ENCODE results near the gene NCKAP1.

DNA sequence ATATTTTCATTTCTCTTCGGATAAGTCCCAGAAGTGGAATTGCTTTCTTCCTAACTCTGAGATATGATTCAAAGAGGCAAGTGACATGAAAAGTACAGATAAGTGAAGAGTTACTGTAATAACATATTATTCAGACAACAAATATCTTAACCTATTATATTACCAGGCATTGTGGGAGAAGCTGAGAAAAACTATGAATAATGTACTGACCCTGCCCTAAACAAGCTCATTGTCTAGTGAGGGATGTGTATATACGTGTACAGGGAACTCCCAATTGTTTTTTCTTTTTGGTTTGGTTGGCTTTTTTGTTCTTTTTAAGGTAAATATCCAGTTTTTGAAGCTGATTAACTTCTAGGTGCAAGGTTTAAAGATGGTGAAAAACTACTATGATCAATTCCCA, 26.5 kb downstream of the NCKAP1 start:
- no peak for TF ChIP-seq TAF1 (IDR thresholded peaks at IDR 0.05; ENCODE audit: borderline replicate concordance, low read depth, low read length)
- TF ChIP-seq RAD21 (IDR thresholded peaks at IDR 0.05; ENCODE audit: low read length), result no peak
- TF ChIP-seq, protein P1, sequence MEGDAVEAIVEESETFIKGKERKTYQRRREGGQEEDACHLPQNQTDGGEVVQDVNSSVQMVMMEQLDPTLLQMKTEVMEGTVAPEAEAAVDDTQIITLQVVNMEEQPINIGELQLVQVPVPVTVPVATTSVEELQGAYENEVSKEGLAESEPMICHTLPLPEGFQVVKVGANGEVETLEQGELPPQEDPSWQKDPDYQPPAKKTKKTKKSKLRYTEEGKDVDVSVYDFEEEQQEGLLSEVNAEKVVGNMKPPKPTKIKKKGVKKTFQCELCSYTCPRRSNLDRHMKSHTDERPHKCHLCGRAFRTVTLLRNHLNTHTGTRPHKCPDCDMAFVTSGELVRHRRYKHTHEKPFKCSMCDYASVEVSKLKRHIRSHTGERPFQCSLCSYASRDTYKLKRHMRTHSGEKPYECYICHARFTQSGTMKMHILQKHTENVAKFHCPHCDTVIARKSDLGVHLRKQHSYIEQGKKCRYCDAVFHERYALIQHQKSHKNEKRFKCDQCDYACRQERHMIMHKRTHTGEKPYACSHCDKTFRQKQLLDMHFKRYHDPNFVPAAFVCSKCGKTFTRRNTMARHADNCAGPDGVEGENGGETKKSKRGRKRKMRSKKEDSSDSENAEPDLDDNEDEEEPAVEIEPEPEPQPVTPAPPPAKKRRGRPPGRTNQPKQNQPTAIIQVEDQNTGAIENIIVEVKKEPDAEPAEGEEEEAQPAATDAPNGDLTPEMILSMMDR (IDR thresholded peaks at IDR 0.05), result no peak
- TF ChIP-seq SIN3A (IDR thresholded peaks at IDR 0.05; ENCODE audit: borderline replicate concordance, low read depth, low read length), result no peak
- no peak for TF ChIP-seq RXRA (IDR thresholded peaks at IDR 0.05; ENCODE audit: borderline replicate concordance, low read depth)
- TF ChIP-seq YY1 (IDR thresholded peaks at IDR 0.05; ENCODE audit: low read depth), result no peak
- TF ChIP-seq, protein P2, sequence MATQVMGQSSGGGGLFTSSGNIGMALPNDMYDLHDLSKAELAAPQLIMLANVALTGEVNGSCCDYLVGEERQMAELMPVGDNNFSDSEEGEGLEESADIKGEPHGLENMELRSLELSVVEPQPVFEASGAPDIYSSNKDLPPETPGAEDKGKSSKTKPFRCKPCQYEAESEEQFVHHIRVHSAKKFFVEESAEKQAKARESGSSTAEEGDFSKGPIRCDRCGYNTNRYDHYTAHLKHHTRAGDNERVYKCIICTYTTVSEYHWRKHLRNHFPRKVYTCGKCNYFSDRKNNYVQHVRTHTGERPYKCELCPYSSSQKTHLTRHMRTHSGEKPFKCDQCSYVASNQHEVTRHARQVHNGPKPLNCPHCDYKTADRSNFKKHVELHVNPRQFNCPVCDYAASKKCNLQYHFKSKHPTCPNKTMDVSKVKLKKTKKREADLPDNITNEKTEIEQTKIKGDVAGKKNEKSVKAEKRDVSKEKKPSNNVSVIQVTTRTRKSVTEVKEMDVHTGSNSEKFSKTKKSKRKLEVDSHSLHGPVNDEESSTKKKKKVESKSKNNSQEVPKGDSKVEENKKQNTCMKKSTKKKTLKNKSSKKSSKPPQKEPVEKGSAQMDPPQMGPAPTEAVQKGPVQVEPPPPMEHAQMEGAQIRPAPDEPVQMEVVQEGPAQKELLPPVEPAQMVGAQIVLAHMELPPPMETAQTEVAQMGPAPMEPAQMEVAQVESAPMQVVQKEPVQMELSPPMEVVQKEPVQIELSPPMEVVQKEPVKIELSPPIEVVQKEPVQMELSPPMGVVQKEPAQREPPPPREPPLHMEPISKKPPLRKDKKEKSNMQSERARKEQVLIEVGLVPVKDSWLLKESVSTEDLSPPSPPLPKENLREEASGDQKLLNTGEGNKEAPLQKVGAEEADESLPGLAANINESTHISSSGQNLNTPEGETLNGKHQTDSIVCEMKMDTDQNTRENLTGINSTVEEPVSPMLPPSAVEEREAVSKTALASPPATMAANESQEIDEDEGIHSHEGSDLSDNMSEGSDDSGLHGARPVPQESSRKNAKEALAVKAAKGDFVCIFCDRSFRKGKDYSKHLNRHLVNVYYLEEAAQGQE (IDR thresholded peaks at IDR 0.05; ENCODE audit: low read depth, low read length), result no peak
- no peak for TF ChIP-seq EZH2phosphoT487 (IDR thresholded peaks at IDR 0.05; ENCODE audit: borderline replicate concordance, low read depth)
- TF ChIP-seq RFX5 (IDR thresholded peaks at IDR 0.05; ENCODE audit: low read length), result no peak
- TF ChIP-seq JUND (IDR thresholded peaks at IDR 0.05), result no peak
- TF ChIP-seq SMC3 (IDR thresholded peaks at IDR 0.05; ENCODE audit: low read depth, low read length), result no peak

All from SK-N-SH (cell line).